ENCODE measurements around the gene PRICKLE1.

Gene PRICKLE1

GRCh38 chr12:42490261-42490842 lies 99.2 kb downstream of the PRICKLE1 start:
- no peak for DNase-seq (ENCODE audit: low read depth)

GRCh38 chr12:42486407-42486806 lies 103.1 kb downstream of the PRICKLE1 start:
- DNase-seq (ENCODE audit: low read depth): no peak

GRCh38 chr12:42485823-42486222 lies 103.7 kb downstream of the PRICKLE1 start:
- DNase-seq (ENCODE audit: low read depth): no peak

GRCh38 chr12:42484996-42485395 lies 104.5 kb downstream of the PRICKLE1 start:
- no peak for DNase-seq (ENCODE audit: low read depth)

DNA sequence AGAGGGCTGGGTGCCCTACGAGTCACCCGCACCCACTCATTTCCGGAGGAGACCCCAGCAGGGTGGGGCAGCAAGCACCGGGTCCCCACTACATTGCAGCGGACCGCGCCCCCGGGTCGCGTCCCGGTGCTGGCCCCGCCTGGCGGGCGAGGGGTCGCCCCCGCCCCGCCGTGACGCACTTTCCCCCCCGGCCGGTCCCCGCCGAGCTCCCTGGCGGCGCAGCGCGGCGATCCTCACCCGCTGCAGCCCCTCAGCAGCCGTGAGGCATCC lies 106.1 kb downstream of the PRICKLE1 start:
- no peak for DNase-seq (ENCODE audit: low read depth)

DNA sequence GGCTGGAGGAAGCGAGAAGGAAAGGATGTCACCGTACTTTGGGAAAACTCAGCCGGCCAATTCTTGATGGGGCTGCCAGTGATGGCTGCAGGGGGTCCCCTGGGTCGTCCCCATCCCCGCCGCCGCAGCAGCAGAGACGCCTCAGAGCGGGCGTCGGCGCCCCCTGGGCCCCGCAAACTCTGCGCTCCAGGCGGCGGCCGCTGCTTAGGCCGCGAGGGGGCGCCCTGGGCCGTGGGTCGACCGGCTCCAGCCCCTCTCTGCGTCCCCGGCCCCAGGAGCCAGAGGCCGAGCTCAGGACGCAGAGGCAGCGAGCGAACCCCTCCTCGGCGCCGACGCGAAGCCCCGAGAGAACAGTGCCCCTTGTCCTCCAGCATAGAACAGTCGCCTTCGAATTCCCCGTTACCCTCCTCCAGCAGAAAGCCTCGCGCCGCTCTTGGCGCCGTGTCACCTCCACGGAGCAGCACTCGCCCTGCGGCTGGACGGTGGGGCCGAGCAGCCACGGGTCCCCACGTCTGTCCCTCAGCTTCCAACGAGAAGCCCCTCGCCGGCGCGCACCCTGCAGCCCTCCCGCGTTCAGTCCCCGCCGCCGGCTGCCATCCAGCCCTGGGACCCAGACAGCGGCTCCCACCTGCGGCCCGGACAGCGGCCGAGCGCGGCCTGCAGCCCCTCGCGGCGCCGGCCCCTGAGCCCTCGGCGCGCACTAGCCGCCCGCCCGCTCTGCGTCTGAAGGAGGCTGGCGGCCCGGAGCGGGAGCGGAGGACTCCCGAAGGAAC lies 106.6 kb downstream of the PRICKLE1 start:
- no peak for DNase-seq (ENCODE audit: low read depth)

DNA sequence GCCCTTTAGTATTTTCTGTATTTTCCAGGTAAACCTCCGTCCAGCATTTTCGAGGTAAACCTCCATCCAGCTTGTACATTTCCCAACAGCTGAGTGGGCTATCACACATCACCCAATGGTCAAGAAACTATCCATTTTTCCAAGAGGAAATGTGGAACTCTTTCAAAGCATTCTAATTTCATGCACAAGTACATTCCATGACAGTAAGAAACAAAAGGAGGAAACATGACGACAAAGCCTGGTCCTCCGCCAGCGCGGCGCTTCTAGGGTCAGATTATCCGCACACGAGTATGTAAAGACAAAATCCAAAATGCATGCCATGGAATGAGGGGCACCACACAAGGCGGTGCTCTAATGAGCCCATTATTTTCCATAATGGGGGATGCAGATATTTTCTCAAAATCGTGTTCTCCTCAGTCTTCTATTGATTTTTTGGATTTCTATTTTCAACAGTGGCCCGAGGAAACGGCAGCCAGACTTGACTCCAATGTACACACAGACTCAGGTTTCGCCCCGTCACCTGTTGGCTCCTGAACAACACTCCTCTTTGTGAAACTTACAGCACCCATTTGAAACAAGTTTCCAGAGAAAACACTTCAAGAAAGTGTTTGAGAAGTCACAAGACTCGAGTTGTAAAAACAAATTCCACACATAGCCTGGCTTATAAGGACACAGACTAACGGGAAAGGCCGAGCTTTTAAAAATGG lies 107.4 kb downstream of the PRICKLE1 start:
- DNase-seq (ENCODE audit: low read depth): no peak

- no peak for DNase-seq (ENCODE audit: low read depth)
Observed at GRCh38 chr12:42481368-42481767, 108.2 kb downstream of the PRICKLE1 start.

DNA sequence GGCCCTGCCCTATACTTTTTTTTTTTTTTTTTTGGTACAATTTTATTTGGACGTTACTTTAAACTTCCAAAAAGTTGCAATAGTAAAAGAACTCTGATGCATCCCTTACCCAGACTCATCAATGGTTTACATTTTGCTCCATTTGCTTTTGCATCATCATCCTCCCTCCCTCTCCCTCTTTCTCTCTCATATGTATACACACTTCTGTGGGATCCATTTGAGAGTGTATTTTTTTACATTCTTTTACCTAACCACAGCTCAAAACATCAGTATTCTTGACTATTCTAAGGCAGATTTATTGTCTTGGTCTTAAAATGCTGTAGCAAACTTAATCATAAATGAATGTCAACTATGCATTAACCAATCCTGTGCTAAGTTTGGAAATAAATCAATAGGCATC lies 111.6 kb downstream of the PRICKLE1 start:
- DNase-seq (ENCODE audit: low read depth): no peak

- DNase-seq (ENCODE audit: low read depth): no peak
Observed at GRCh38 chr12:42475106-42475505, 114.4 kb downstream of the PRICKLE1 start.

DNA sequence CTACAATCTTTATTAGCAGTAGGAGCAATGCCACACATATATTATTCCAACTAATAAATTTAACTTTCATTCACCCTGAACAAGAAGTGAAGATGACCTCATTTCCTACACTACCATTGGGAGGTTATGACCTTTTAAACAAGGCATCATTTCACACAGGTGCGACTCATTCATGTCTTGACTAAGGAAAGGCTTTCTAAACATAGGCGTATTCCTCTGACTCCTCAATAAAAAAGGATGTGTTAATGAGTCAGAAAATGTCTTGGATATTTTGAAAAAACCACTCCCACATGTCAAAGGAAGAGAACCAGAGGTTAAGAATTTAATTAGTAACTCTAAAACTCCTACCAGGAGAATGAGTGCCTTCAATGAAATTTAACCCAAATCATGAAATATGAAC lies 115.2 kb downstream of the PRICKLE1 start:
- peak; percentile 71 for DNase-seq (ENCODE audit: low read depth)

DNA sequence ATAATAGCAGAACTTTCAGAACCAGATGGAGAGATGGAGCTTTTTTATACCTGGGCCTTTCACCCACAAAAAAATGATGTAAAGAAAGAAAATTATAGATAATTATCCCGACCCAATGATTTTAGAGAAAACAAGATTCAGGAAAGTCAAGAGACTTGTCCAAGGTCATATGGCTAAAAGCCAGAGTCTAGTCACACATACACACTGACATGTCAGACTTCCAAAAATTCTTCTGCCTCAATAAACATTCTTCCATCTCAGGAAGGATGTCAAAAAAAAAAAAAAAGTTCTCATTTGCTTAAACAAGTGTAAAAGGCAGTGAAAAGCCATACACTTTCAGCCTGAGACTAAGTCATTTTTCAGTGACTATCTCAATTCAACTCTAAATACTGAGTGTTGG lies 116.0 kb downstream of the PRICKLE1 start:
- DNase-seq (ENCODE audit: low read depth): no peak

DNA sequence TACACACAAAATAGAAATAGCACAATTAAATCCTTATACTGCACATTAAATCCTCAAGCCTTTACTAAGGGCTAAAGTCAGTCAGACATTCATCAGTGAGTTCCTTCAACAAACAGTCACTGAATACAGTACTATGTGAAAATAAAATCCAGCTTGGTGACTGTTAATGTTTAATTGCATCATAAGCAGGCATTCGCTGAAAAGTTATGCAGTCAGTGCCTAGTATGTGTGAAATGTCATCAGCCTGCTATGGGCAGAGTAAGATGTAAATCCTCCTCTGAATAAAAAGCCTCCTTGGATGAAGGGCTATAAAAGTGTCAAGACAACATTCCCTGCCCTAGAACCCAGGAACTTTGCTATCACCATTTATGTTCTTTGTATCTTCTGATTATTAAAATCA lies 116.4 kb downstream of the PRICKLE1 start:
- DNase-seq (ENCODE audit: low read depth): no peak

DNA sequence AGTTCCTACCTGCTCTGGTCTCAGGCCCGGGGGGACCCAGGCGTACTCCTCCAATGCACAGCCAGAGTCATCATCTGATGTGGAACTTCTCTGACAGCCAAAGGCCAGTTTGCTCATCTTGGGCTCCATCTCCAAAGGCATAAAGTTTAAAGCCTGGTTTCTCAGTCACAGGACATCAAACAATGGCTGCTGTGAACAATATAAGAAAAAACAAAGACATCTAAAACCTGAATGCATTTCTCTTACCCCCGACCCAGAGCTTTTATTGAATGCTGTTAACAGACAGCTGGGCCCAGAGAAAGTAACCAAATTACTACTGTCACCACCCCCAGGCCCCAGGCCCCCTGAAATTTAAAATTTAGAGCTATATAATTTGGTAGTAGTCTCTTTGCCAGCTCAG lies 117.2 kb downstream of the PRICKLE1 start:
- DNase-seq (ENCODE audit: low read depth): no peak

GRCh38 chr12:42469355-42470175 lies 120.0 kb downstream of the PRICKLE1 start:
- DNase-seq (ENCODE audit: low read depth): no peak

DNA sequence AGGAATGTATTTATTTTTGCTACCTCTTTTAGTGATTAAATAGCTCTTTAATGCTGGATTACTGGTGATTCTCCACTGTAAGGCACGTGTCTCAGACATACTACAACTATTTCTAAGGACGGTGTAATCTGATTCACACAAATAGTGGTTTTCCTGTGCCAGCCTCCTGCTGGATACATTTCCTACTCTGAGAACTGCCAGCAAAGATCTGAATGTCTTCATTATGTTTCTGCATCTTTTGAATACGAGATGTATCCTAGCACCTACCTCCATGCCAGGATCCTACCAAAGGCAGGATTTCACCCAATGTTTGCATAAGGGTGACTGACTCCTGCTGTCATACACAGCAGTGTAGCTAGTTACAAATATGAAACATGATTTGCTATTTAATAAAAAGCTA lies 120.6 kb downstream of the PRICKLE1 start:
- no peak for DNase-seq (ENCODE audit: low read depth)

- DNase-seq (ENCODE audit: low read depth): no peak
Observed at GRCh38 chr12:42468341-42468821, 121.2 kb downstream of the PRICKLE1 start.

DNA sequence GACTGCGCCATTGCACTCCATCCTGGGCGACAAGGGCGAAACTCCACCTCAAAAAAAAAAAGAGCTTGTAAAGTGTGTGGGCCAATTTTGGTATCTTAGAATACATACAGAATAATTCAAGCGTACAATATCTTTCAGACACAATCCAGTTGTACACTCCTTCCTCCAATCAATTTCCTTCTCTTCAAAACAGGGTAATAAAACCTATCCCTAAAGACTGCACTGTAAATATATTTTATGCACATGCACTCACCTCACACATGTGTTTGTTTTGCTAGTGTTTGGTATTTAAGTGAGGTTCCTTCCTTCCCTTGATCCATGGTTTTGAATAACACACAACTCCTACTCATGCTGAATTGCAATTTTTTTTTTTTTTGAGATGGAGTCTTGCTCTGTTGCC lies 125.9 kb downstream of the PRICKLE1 start:
- no peak for DNase-seq (ENCODE audit: low read depth)

DNA sequence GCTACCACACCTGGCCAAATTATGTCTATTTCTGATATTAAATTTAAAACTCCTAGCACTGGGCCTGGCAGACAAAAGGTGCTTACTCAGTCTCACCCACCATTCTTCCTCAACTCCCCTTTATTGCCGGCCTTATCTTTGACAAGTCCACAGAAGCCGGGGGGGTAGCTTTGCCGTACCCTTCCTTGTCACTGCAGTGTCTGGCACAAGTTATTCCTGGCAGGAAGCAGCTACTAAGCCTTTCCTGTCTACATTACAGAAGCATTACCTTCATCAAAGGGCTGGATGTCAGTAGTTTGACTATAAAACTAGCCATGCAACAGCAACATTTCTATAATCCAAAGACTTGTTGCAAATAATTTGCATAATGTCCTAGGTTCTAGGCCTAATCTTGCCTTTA lies 127.1 kb downstream of the PRICKLE1 start:
- no peak for DNase-seq (ENCODE audit: low read depth)

DNA sequence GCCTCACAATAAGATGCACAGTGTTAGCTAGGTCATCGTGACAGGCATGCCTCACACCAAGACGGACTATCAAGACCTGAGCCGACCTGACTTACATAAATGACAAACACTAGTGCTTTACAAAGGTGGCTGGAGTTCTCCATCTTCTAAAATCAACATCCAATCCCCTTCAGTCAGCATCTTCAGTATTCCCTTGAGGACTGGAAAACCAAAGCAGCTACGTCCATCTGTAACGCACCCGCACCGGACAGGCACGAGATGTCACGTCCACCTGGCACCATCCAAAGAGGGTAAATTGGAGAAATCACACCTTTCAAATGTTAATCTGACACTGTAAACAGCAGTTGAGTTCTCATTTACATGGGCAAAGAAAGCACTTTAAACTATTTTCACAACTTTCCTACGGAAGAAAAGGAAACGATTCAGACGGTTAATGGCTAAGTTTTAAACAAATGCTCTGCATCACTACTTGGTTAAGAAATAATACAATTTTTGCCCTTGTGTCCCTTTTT lies 130.2 kb downstream of the PRICKLE1 start:
- no peak for DNase-seq (ENCODE audit: low read depth)

DNA sequence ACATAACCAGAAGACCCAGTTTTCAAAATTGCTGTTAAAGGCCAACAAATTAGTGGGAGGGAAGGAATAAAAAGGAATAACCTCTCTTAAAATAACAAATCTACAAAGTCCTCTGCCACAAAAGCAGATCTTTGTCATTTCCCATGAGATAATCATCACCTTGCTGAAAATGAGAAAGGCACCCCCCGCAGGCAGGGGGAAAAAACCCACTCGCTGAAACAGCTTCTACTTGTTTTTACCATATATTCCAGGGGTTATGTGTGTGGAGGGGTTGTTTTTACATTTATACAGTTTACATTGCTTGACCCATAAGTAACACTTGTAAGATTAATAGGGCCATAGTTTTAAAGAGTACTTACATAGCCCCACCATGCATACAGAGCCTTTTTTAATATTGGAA lies 131.0 kb downstream of the PRICKLE1 start:
- DNase-seq (ENCODE audit: low read depth): no peak

DNA sequence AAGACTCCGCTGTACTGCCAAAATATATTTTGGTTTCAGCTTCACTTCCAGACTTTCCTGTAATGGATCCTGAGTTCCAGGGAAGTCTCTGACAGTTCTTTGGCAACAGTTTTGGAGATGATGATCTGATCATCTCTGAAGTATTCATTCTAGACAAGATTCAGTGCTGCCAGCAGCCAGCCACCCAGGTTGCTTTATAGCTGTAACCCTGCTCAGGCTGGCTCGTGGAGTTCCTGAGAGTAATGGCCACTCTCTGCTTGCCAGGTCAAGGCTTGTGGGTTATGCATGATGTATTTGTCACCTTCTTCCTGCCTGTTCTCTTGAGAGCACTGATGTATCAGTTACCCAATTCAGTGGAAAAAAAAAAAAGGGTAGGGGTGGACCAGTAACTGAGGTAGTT lies 139.3 kb downstream of the PRICKLE1 start:
- DNase-seq (ENCODE audit: low read depth): no peak

All from HS-5 (cell line).